Large intestine (tissue), 3 donors: ENCODE results near the gene PARL. TPM values are rescaled to one million over a fixed set of nuclear protein-coding genes. Genes with fewer than 3 reads are reported as not detected.

Experiments used
- DNase-seq, 2 donors: peaks; one replicate each; pipeline versions ENCODE4 v3.0.0 to v3.0.0-alpha.2; 2013
- H3K27ac ChIP-seq: one replicate; pipeline ENCODE4 v1.5.1; 2013; ENCODE audit warnings: low read length
- H3K27me3 ChIP-seq: 2 replicates; pipeline ENCODE4 v1.6.1; 2013; ENCODE audit warnings: low read length; ENCODE audit not compliant: control insufficient read depth, insufficient read depth
- H3K36me3 ChIP-seq: 2 replicates; pipeline ENCODE4 v1.6.1; 2013; ENCODE audit warnings: low read length; ENCODE audit not compliant: control insufficient read depth, insufficient read depth
- H3K4me1 ChIP-seq: one replicate; pipeline ENCODE4 v1.6.1; 2013; ENCODE audit warnings: low read length; ENCODE audit not compliant: control insufficient read depth, insufficient read depth
- H3K4me3 ChIP-seq: one replicate; pipeline ENCODE4 v1.5.1; 2013; ENCODE audit warnings: low read length
- H3K9me3 ChIP-seq: one replicate; pipeline ENCODE4 v1.6.1; 2013; ENCODE audit warnings: mild to moderate bottlenecking, low read depth, low read length, moderate library complexity; ENCODE audit not compliant: control insufficient read depth
- WGBS: methylation state at CpG from one replicate; pipeline ENCODE4 v1.1.5; 2013; ENCODE audit warnings: low lambda C conversion rate; ENCODE audit not compliant: insufficient coverage; 5-methylcytosine and 5-hydroxymethylcytosine counted together
- polyA plus RNA-seq: library from polyadenylated mRNA; unstranded; fragments of 120-200 nt; gene quantifications from one replicate; pipeline ENCODE4 v1.2.1, GENCODE V29; 2013

The PARL gene
- polyA plus RNA-seq, 1 donor, result 42.1 TPM

DNA sequence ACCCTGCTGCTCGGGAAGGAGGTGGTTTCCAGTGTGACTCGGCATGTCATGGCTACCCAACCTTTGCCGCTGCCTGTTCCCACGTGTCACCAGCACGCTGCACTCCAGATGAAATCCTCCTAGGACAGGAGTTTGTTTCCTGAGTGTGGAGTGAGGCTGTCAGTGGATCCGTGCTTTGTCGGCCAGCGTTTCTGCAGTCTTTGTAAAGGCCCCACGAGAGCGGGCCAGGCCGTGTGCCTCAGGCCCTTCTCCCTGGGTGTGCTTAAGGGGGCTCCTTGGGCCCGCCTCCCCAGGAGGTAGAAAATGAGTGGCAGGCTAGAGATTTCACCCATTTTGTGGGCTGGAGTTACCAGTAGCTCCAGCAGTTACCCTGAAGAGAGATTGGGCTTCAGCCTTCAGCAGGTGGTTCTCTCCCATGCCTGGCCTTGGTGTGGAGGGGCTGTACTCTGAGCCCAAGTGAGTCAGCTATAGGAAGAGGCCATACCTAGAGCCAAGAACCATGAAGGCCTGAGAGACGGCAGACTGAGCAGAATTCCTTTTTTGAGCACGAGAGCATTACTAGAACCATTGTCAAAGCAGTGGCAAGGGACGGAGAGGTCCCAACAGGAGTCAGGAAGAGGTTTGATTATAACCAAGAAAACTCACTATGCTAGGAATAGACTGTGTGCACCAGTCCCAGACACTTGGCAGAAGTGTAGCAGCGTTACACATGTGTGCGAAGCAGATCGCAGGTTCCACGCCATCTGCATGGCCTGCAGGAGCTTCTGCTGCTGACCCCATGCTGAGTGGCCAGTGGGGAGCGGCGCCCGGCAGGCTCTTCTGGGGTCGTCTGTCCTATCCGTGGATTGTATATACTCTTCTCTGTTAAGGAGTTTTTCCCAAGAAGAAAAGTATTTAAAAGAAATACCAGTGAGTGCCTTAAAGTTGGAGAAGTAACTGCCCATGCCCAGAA lies 73.8 kb downstream of the PARL start:
- H3K27ac ChIP-seq, result no peak overlapping the region
- peaks cover 50% of the 10 kb centered on the region for H3K36me3 ChIP-seq
- H3K4me3 ChIP-seq, result no peak overlapping the region
- WGBS, result no CpG with 5 or more reads among the region's 24 CpGs
- H3K4me1 ChIP-seq, result peaks cover 13% of the 10 kb centered on the region
- H3K9me3 ChIP-seq, result no peaks in the 10 kb centered on the region
- no peak for DNase-seq
- no peaks in the 10 kb centered on the region for H3K27me3 ChIP-seq

DNA sequence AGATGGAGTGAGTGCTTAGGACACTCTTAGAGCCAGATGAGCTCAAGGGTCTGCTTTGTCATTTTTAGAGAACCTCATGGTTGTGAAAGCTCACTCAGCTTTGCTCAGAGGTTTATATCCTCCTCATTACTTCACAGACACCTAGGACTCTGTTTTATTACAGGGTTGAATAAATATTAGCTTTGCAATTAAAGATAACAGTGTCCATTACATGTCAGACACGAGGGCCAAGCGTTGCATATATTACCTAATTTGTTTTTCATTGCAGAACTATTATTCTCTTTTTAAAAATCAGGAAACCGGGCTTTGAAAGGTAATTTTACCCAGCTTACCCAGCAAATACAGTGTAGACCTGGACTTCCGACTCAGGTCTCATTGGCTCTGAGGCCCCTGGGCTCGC lies 75.4 kb downstream of the PARL start:
- peak; percentile 42 to 76 for DNase-seq
- H3K4me3 ChIP-seq, result no peak overlapping the region
- peaks cover 13% of the 10 kb centered on the region for H3K4me1 ChIP-seq
- no peaks in the 10 kb centered on the region for H3K27me3 ChIP-seq
- H3K36me3 ChIP-seq, result peaks cover 64% of the 10 kb centered on the region
- H3K9me3 ChIP-seq, result no peaks in the 10 kb centered on the region
- peak overlapping the region; percentile 53 for H3K27ac ChIP-seq
- WGBS, result no CpG with 5 or more reads among the region's 5 CpGs

DNA sequence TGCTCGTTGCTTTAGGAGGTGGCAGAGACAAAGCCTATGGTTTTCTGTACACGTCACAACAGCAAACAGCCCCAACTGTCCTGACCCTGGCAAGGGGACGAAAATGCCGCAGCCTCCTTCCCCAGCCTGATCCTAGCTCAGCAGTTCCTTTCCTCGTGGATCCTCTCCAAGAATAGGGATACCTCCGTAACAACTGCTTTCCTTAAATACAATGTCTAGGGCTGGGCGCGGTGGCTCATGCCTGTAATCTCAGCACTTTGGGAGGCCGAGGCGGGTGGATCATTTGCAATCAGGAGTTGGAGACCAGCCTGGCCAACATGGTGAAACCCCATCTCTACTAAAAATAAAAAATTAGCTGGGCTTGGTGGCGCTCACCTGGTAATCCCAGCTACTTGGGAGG lies 76.3 kb downstream of the PARL start:
- WGBS, result no CpG with 5 or more reads among the region's 11 CpGs
- H3K36me3 ChIP-seq, result peaks cover 70% of the 10 kb centered on the region
- H3K27ac ChIP-seq, result no peak overlapping the region
- peaks cover 13% of the 10 kb centered on the region for H3K4me1 ChIP-seq
- H3K4me3 ChIP-seq, result no peak overlapping the region
- no peak for DNase-seq
- no peaks in the 10 kb centered on the region for H3K27me3 ChIP-seq
- no peaks in the 10 kb centered on the region for H3K9me3 ChIP-seq

DNA sequence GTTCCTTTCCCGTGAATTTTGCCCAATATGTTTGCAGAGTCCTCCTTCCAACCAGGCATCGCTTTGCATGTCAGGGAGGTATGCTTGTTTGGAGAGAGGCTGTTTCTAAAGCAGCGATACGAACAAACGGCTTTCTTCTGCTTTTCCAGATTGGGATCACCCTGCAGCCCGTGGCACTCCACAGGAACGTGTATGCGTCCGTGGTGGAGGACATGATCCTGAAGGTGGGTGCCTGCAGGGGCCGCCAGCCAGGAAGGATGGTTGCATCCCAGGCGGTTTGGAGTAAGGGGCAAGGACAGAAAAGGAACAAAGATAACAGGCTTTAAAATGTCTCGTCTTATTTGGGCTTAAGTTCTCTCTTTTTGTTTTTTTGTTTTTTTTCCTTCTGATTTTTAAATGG lies 76.8 kb downstream of the PARL start:
- Histone ChIP-seq H3K27me3 (no peaks in the 10 kb centered on the region), H3K9me3 (no peaks in the 10 kb centered on the region), H3K27ac (no peak overlapping the region), H3K4me3 (no peak overlapping the region), H3K4me1 (peaks cover 13% of the 10 kb centered on the region), H3K36me3 (peaks cover 73% of the 10 kb centered on the region)
- WGBS, result 100% methylated on average over 2 of the region's 12 CpGs
- DNase-seq, result no peak

DNA sequence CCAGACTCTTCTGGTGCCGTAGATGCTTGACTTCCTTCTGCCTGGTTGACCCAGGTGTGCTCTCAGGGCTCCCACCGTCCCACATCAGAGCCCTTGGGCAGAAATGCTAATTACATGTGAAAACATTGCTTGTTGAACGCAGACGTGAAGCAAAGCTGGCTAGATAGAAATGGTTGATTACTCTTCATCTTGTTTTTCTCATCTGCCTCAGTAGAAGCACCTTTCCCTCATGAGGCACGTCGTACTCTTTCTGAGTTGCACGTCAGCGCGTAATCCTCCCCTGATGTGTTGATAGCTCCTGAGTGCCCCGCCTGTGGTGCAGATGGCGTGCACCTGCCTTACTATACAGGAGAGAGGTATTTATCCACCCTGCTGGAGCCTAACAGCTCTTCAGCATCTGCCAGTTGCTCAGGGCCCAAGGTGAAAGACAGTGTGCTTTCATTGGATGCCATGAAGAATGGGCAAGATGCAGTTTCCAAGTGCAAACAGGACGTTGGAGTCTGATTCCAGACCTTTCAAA lies 77.4 kb downstream of the PARL start:
- Histone ChIP-seq H3K27ac (no peak overlapping the region), H3K4me3 (no peak overlapping the region), H3K4me1 (peaks cover 13% of the 10 kb centered on the region), H3K36me3 (peaks cover 72% of the 10 kb centered on the region), H3K27me3 (no peaks in the 10 kb centered on the region), H3K9me3 (no peaks in the 10 kb centered on the region)
- DNase-seq, result peak in 1 of 2 donors; percentile 27
- WGBS, result 100% methylated on average over 1 of the region's 12 CpGs

DNA sequence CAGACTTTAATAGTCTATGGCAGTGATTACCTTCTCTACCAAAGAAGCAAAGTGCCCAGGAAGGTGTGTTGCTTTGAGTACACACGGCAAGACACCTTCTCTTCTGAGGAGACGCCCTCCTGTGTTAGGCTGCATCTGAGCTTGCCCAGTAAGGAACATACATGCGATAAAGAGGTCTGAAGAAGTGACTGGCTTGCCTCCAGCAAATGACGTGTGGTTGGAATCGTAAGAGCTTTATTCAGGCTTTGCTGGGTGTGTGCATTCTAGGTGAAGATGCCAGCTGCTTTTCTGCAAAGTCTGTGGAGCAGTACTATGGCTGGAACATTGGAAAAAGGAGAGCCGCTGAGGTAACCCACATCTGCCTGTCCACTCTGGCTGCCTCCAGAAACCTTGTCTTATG lies 81.7 kb downstream of the PARL start:
- H3K9me3 ChIP-seq, result no peaks in the 10 kb centered on the region
- no peak overlapping the region for H3K27ac ChIP-seq
- no peaks in the 10 kb centered on the region for H3K4me1 ChIP-seq
- no CpG with 5 or more reads among the region's 6 CpGs for WGBS
- no peak overlapping the region for H3K4me3 ChIP-seq
- DNase-seq, result no peak
- peaks cover 79% of the 10 kb centered on the region for H3K36me3 ChIP-seq
- H3K27me3 ChIP-seq, result no peaks in the 10 kb centered on the region

DNA sequence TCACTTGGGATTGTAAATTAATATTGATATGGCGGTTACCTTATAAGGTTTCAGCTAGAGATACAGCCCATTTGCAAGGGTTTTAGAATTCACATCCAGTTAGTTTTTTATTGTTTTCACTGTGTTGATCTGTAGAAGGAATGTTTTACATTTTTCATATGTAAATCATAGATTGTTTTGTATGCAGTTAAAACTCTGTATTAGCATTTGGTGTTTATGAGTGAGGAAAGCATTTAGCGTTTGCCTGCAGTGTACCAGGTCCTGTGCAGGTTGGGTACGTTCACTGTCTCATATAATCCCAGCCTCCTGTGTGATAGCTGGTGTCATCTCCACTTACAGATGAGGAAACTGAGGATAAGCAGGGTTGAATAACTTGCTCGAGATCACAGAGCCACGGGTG lies 83.1 kb downstream of the PARL start:
- no CpG with 5 or more reads among the region's 5 CpGs for WGBS
- peaks cover 71% of the 10 kb centered on the region for H3K36me3 ChIP-seq

DNA sequence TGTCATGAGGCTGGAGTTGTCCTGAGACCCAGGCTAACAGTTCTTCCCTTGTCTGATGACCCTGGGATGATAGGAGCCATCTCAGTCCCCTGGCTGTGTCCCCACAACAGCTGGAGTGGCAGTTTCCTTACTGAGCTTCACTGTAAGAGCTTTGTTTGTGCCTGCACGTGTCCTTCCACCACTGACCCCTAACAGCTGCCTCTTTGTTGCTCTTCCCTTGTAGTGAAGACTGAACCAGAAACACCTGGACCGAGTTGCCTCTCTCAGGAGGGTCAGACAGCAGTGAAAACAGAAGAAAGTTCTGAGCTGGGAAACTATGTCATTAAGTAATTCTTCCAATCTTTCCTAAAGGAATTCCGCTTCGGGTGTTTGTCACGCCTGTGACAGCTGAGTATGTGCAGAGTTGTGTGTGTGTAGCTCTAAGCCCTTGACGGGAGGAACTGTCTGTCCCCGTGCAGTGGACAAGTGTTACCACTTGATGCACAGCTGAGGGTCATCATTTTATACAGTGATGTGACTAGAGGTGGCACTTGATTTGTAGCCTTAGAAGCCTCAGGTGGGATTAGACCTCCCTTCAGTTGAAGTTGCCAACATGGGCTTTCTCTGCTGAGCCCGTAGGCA lies 84.3 kb downstream of the PARL start:
- WGBS, result no CpG with 5 or more reads among the region's 8 CpGs
- Histone ChIP-seq H3K9me3 (no peaks in the 10 kb centered on the region), H3K27me3 (no peaks in the 10 kb centered on the region), H3K4me1 (no peaks in the 10 kb centered on the region), H3K27ac (no peak overlapping the region), H3K36me3 (peaks cover 62% of the 10 kb centered on the region), H3K4me3 (no peak overlapping the region)
- DNase-seq, result no peak

More for the DNA sequence above, 83.1 kb downstream of the PARL start:
- Histone ChIP-seq H3K27me3 (no peaks in the 10 kb centered on the region), H3K4me3 (no peak overlapping the region), H3K27ac (no peak overlapping the region), H3K9me3 (no peaks in the 10 kb centered on the region), H3K4me1 (no peaks in the 10 kb centered on the region)
- DNase-seq, result no peak

DNA sequence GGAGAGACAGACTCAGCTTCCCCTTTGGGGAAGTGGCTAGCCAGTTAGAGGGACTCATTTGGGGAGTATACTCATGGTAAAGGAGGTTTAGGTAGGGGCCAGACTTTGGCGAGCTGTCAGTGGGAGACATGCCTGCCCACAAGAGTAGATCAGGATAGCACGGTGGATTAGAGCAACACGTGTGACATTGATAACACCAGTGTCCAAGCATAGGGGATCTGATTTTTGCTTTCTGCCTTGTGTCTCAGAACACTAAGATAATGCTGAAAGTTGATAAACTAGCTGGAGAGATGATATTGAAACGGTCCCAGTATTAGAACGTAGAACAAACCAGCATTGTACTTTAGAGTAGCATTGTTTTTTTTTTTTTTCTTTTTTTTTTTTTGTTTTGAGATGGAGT lies 85.2 kb downstream of the PARL start:
- peaks cover 60% of the 10 kb centered on the region for H3K36me3 ChIP-seq
- H3K9me3 ChIP-seq, result no peaks in the 10 kb centered on the region
- H3K27ac ChIP-seq, result no peak overlapping the region
- H3K4me1 ChIP-seq, result no peaks in the 10 kb centered on the region
- no CpG with 5 or more reads among the region's 5 CpGs for WGBS
- no peak overlapping the region for H3K4me3 ChIP-seq
- H3K27me3 ChIP-seq, result no peaks in the 10 kb centered on the region
- DNase-seq, result no peak

DNA sequence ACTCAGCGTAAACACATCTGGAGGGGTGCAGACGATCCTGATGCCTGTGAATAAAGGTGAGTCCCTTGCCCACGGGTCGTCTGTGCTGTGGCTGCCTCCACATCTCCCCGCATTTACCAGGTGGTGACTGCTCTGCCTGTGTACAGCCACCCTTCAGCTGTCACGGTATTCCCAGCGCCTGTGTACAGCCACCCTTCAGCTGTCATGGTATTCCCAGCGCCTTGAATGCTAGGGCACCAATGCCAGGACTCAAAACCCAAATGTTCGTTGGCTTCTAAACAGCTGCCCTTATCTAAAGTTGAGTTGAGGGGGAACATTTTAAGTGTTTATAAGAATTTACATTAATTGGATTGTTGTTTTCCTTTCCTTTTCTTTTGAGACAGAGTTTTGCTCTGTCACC lies 86.7 kb downstream of the PARL start:
- WGBS, result no CpG with 5 or more reads among the region's 9 CpGs
- Histone ChIP-seq H3K36me3 (peaks cover 51% of the 10 kb centered on the region), H3K27me3 (no peaks in the 10 kb centered on the region), H3K4me1 (no peaks in the 10 kb centered on the region), H3K9me3 (no peaks in the 10 kb centered on the region), H3K27ac (no peak overlapping the region), H3K4me3 (no peak overlapping the region)
- DNase-seq, result no peak
